Parietal lobe (tissue), 2 donors: Measurements from ENCODE around the gene C1QC. TPM values are rescaled to one million over a fixed set of nuclear protein-coding genes. Genes with fewer than 3 reads are reported as not detected.

Experiments used
- small RNA-seq: library from RNA; depleted of rRNA; stranded (forward); fragments of <200 nt; gene quantifications from one replicate; pipeline ENCODE3, GENCODE V24; 2014; ENCODE audit warnings: low replicate concordance
- total RNA-seq: library from RNA; depleted of rRNA; stranded (reverse); fragments of >200 nt; gene quantifications from one replicate; pipeline ENCODE4 v1.2.3, GENCODE V29; 2014

Gene C1QC
- 6.6 TPM for total RNA-seq

GRCh38 chr1:22643381-22643780 is at the start of gene C1QC:
Gene C1QC, plus strand, starts transcription at chr1:22643633. Its CDS starts 391 bp downstream, at chr1:22644024.

GRCh38 chr1:22636353-22636752 is 7.1 kb upstream of the C1QC start, which contains the start of gene C1QA:
Gene C1QA, plus strand, starts transcription at chr1:22636628. Its CDS starts 989 bp downstream, at chr1:22637617.

GRCh38 chr1:22652881-22653316 is 9.5 kb downstream of the C1QC start, which contains the start of gene C1QB:
Gene C1QB, plus strand, starts transcription at chr1:22653236. Its CDS starts 6,227 bp downstream, at chr1:22659463.

Small RNAs within 50 kb of the gene (small RNA-seq; reads per million reads assigned to genes)
- gene MIR6127: not detected

Other genes starting within 250 kb of the C1QC start
- gene ZBTB40, start 191.8 kb upstream of the C1QC start, total RNA-seq: 18.8 TPM
- 1.6 TPM for gene EPHA8, start 80.1 kb upstream of the C1QC start, total RNA-seq
- gene C1QA, start 7.0 kb upstream of the C1QC start, total RNA-seq: 4.7 TPM
- gene C1QB, start 9.6 kb downstream of the C1QC start, total RNA-seq: 5.9 TPM
- gene EPHB2, start 67.2 kb downstream of the C1QC start, total RNA-seq: 57.6 TPM